HEK293 (cell line): Measurements from ENCODE around the gene SLC4A8.

Experiments used
- REPIN1 ChIP-seq: fragments of 450-650 bp; formaldehyde crosslinking; IDR thresholded peaks from 2 replicates; pipeline ENCODE4 v1.5.1; 2017; ENCODE audit warnings: missing biosample characterization, missing genetic modification characterization, low read depth
- YY2 ChIP-seq: fragments of 450-650 bp; formaldehyde crosslinking; IDR thresholded peaks from 2 replicates; pipeline ENCODE4 v1.5.1; 2016; ENCODE audit warnings: missing biosample characterization, missing genetic modification characterization
- ZBTB1 ChIP-seq: fragments of 450-650 bp; formaldehyde crosslinking; IDR thresholded peaks from 2 replicates; pipeline ENCODE4 v1.5.1; 2016; ENCODE audit warnings: missing biosample characterization, missing genetic modification characterization
- ZNF184 ChIP-seq: fragments of 450-650 bp; IDR thresholded peaks from 2 replicates; pipeline ENCODE4 v1.5.1; 2018; ENCODE audit warnings: missing biosample characterization, mild to moderate bottlenecking, missing genetic modification characterization
- ZNF24 ChIP-seq: fragments of 450-650 bp; formaldehyde crosslinking; IDR thresholded peaks from 2 replicates; pipeline ENCODE4 v1.5.1; 2016; ENCODE audit warnings: missing biosample characterization, missing genetic modification characterization
- TF ChIP-seq, protein P1 (sequence below): fragments of 450-650 bp; formaldehyde crosslinking; IDR thresholded peaks from 2 replicates; pipeline ENCODE4 v1.5.1; 2016; ENCODE audit warnings: missing biosample characterization, missing genetic modification characterization

- TF ChIP-seq ZNF184 (no peak), ZBTB1 (tag by site-specific recombination) (no peak), YY2 (tag by site-specific recombination) (no peak), REPIN1 (tag by site-specific recombination) (no peak), ZNF24 (tag by site-specific recombination) (no peak)
- TF ChIP-seq, protein P1, sequence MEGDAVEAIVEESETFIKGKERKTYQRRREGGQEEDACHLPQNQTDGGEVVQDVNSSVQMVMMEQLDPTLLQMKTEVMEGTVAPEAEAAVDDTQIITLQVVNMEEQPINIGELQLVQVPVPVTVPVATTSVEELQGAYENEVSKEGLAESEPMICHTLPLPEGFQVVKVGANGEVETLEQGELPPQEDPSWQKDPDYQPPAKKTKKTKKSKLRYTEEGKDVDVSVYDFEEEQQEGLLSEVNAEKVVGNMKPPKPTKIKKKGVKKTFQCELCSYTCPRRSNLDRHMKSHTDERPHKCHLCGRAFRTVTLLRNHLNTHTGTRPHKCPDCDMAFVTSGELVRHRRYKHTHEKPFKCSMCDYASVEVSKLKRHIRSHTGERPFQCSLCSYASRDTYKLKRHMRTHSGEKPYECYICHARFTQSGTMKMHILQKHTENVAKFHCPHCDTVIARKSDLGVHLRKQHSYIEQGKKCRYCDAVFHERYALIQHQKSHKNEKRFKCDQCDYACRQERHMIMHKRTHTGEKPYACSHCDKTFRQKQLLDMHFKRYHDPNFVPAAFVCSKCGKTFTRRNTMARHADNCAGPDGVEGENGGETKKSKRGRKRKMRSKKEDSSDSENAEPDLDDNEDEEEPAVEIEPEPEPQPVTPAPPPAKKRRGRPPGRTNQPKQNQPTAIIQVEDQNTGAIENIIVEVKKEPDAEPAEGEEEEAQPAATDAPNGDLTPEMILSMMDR (tag by site-specific recombination): no peak
These were observed 109.8 kb downstream of the SLC4A8 start for GRCh38 chr12:51534216-51535074.
